ENCODE data around the gene RPL37A.

DNA sequence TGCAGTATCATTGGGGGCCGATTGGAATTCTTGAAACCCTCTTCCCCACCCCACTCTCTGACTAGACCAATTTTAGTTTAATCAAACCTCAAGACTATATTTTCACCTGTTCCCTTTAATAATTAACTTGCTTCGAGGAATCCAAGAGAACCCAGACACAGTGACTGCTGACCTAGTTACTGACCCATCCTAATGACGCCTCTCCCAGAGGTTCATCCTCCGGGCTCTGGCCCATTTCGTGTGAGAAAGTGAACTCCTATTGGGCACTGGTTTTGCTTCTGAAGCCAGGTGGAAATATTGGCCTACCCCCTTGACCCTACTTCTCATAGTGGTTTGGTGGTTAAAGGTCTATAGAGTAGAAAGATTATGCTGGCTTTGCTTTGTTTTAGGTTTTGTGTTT lies 39.9 kb downstream of the RPL37A start:
- TF ChIP-seq, protein P1, sequence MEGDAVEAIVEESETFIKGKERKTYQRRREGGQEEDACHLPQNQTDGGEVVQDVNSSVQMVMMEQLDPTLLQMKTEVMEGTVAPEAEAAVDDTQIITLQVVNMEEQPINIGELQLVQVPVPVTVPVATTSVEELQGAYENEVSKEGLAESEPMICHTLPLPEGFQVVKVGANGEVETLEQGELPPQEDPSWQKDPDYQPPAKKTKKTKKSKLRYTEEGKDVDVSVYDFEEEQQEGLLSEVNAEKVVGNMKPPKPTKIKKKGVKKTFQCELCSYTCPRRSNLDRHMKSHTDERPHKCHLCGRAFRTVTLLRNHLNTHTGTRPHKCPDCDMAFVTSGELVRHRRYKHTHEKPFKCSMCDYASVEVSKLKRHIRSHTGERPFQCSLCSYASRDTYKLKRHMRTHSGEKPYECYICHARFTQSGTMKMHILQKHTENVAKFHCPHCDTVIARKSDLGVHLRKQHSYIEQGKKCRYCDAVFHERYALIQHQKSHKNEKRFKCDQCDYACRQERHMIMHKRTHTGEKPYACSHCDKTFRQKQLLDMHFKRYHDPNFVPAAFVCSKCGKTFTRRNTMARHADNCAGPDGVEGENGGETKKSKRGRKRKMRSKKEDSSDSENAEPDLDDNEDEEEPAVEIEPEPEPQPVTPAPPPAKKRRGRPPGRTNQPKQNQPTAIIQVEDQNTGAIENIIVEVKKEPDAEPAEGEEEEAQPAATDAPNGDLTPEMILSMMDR (IDR thresholded peaks at IDR 0.05 in 8 of 11, conservative IDR thresholded peaks at IDR 0.05 in 3 of 11), result no peak
- TF ChIP-seq POLR2A (IDR thresholded peaks at IDR 0.05), result no peak
- TF ChIP-seq POLR2AphosphoS5 (IDR thresholded peaks at IDR 0.05), result no peak

Data from spleen (tissue), 7 donors.